IMR-90 (cell line): Measurements from ENCODE around the gene ADARB2. TPM values are rescaled to one million over a fixed set of nuclear protein-coding genes. Genes with fewer than 3 reads are reported as not detected.

ENCODE experiments used
- ATAC-seq: fragments of 200-7000 bp; cut with Tn5 transposase; 2 replicates; pipeline ENCODE4 v1.9.1; 2020; ENCODE audit warnings: low read depth, mild to moderate bottlenecking, moderate library complexity
- BruUV-seq: library from RNA; stranded (reverse); fragments of 400-500 nt; replicated peaks from 2 replicates; lab custom pipeline; 2021; lab: Mats Ljungman, UMichigan
- CTCF ChIA-PET: fragments of 300-600 bp; formaldehyde crosslinking; extraction: SDS; loops from one replicate; lab custom pipeline; 2021; ENCODE audit warnings: antibody characterized with exemption; lab: Yijun Ruan, JAX
- POLR2A ChIA-PET: fragments of 300-600 bp; sonication (Branson Sonifier 250); formaldehyde crosslinking; loops from one replicate; lab custom pipeline; 2022; ENCODE audit warnings: antibody characterized with exemption; ENCODE audit not compliant: unreplicated experiment; lab: Charles Lee
- DNase-seq: peaks from one replicate; pipeline ENCODE4 v3.0.0; 2013
- H2AFZ ChIP-seq: replicated peaks from 2 replicates; pipeline ENCODE3; 2013; ENCODE audit warnings: low read length, mild to moderate bottlenecking; ENCODE audit not compliant: poor library complexity
- H2AK5ac ChIP-seq: 2 replicates; pipeline ENCODE4 v1.6.1; 2013; ENCODE audit warnings: low read depth, low read length, inconsistent platforms
- H2AK9ac ChIP-seq: replicated peaks from 2 replicates; pipeline ENCODE3; 2013; ENCODE audit warnings: mild to moderate bottlenecking, low read depth, low read length, moderate library complexity; ENCODE audit not compliant: poor library complexity
- H2BK120ac ChIP-seq: 2 replicates; pipeline ENCODE4 v1.6.1; 2013; ENCODE audit warnings: low read depth, low read length, inconsistent platforms
- H2BK15ac ChIP-seq: 3 replicates; pipeline ENCODE4 v1.6.1; 2013; ENCODE audit warnings: low read depth, low read length, inconsistent platforms
- H2BK20ac ChIP-seq: 2 replicates; pipeline ENCODE4 v1.6.1; 2013; ENCODE audit warnings: low read depth, mild to moderate bottlenecking, inconsistent platforms, low read length, moderate library complexity
- H2BK5ac ChIP-seq: 2 replicates; pipeline ENCODE4 v1.6.1; 2013; ENCODE audit warnings: mild to moderate bottlenecking, low read depth, low read length, inconsistent platforms; ENCODE audit not compliant: poor library complexity, severe bottlenecking
- H3K14ac ChIP-seq: replicated peaks from 2 replicates; pipeline ENCODE4 v1.6.1; 2013; ENCODE audit warnings: low read depth, low read length, inconsistent platforms
- H3K18ac ChIP-seq: 2 replicates; pipeline ENCODE4 v1.6.1; 2013; ENCODE audit warnings: low read depth, low read length, control low read depth
- H3K23ac ChIP-seq: 2 replicates; pipeline ENCODE4 v1.6.1; 2013; ENCODE audit warnings: low read depth, low read length, inconsistent platforms
- H3K27ac ChIP-seq: 2 replicates; pipeline ENCODE4 v1.5.1; 2013; ENCODE audit warnings: mild to moderate bottlenecking, control low read depth, low read length; ENCODE audit not compliant: insufficient read depth
- H3K27me3 ChIP-seq: 2 replicates; pipeline ENCODE4 v1.6.1; 2013; ENCODE audit warnings: low read length; ENCODE audit not compliant: control insufficient read depth, insufficient read depth
- H3K36me3 ChIP-seq: 2 replicates; pipeline ENCODE4 v1.6.1; 2013; ENCODE audit warnings: low read length, mixed read lengths; ENCODE audit not compliant: control insufficient read depth, insufficient read depth
- H3K4ac ChIP-seq: 2 replicates; pipeline ENCODE4 v1.6.1; 2013; ENCODE audit warnings: low read depth, low read length, inconsistent platforms
- H3K4me1 ChIP-seq: 2 replicates; pipeline ENCODE4 v1.6.1; 2013; ENCODE audit warnings: low read length, mixed read lengths; ENCODE audit not compliant: control insufficient read depth, insufficient read depth
- H3K4me2 ChIP-seq: 2 replicates; pipeline ENCODE4 v1.6.1; 2013; ENCODE audit warnings: low read depth, mild to moderate bottlenecking, control low read depth, low read length, moderate library complexity
- H3K4me3 ChIP-seq: 2 replicates; pipeline ENCODE4 v1.5.1; 2013; ENCODE audit warnings: low read depth, mild to moderate bottlenecking, control low read depth, low read length, moderate library complexity; ENCODE audit not compliant: insufficient read depth
- H3K56ac ChIP-seq: 2 replicates; pipeline ENCODE4 v1.6.1; 2013; ENCODE audit warnings: low read length, inconsistent platforms; ENCODE audit not compliant: insufficient read depth; ENCODE audit errors: extremely low read depth
- H3K79me1 ChIP-seq, 2 experiments: 2 replicates each; pipeline ENCODE4 v1.6.1; 2013; ENCODE audit warnings: low read length in 2 of 2, inconsistent platforms in 1 of 2, low read depth in 1 of 2
- H3K9ac ChIP-seq: 2 replicates; pipeline ENCODE4 v1.6.1; 2013; ENCODE audit warnings: low read depth, low read length, control low read depth
- H3K9me1 ChIP-seq: 2 replicates; pipeline ENCODE4 v1.6.1; 2013; ENCODE audit warnings: low read length, inconsistent platforms; ENCODE audit not compliant: insufficient read depth
- H3K9me3 ChIP-seq: 2 replicates; pipeline ENCODE4 v1.6.1; 2013; ENCODE audit warnings: low read length; ENCODE audit not compliant: control insufficient read depth, insufficient read depth
- H4K20me1 ChIP-seq: 2 replicates; pipeline ENCODE4 v1.6.1; 2013; ENCODE audit warnings: low read length, inconsistent platforms; ENCODE audit not compliant: insufficient read depth
- H4K5ac ChIP-seq: 2 replicates; pipeline ENCODE4 v1.6.1; 2013; ENCODE audit warnings: mild to moderate bottlenecking, low read depth, low read length, control low read depth
- H4K8ac ChIP-seq, 2 experiments: 2 replicates each; pipeline ENCODE4 v1.6.1; 2013; ENCODE audit warnings: low read depth in 2 of 2, low read length in 2 of 2, control low read depth in 1 of 2, inconsistent platforms in 1 of 2
- H4K91ac ChIP-seq: 2 replicates; pipeline ENCODE4 v1.6.1; 2013; ENCODE audit warnings: low read depth, low read length, inconsistent platforms; ENCODE audit not compliant: insufficient read depth
- BHLHE40 ChIP-seq: fragments of 150-350 bp; IDR thresholded peaks from 2 replicates; pipeline ENCODE4 v1.6.1; 2016; ENCODE audit warnings: mild to moderate bottlenecking, low read depth, low read length
- CEBPB ChIP-seq: IDR thresholded peaks from 2 replicates; pipeline ENCODE4 v1.6.1; 2012; ENCODE audit warnings: low read depth, low read length, improper control_type of control experiment
- CHD1 ChIP-seq: IDR thresholded peaks from 2 replicates; pipeline ENCODE4 v1.6.1; 2012; ENCODE audit warnings: low read depth, low read length, improper control_type of control experiment
- CTCF ChIP-seq: conservative IDR thresholded peaks from 2 replicates; pipeline ENCODE4 v1.5.1; 2012; ENCODE audit warnings: mild to moderate bottlenecking, low read depth, low read length, improper control_type of control experiment
- MAFK ChIP-seq: IDR thresholded peaks from 2 replicates; pipeline ENCODE4 v1.6.1; 2012; ENCODE audit warnings: low read depth, low read length, improper control_type of control experiment
- NFE2L2 ChIP-seq: fragments of 150-350 bp; IDR thresholded peaks from 2 replicates; pipeline ENCODE4 v1.6.1; 2016; ENCODE audit warnings: low read depth, mild to moderate bottlenecking, low read length
- RFX5 ChIP-seq: IDR thresholded peaks from 2 replicates; pipeline ENCODE4 v1.8.0; 2012; ENCODE audit warnings: low read depth, mild to moderate bottlenecking, low read length, moderate library complexity
- SMC3 ChIP-seq: fragments of 150-350 bp; IDR thresholded peaks from 2 replicates; pipeline ENCODE4 v1.6.1; 2016; ENCODE audit warnings: low read depth, mild to moderate bottlenecking, antibody characterized with exemption, low read length, moderate library complexity
- USF2 ChIP-seq: fragments of 150-350 bp; IDR thresholded peaks from 2 replicates; pipeline ENCODE4 v1.6.1; 2017; ENCODE audit warnings: mild to moderate bottlenecking, antibody characterized with exemption, low read length, low read depth
- WGBS, 2 experiments: methylation state at CpG; one replicate each; pipeline versions ENCODE4 v1.1.5 to v1.1.7; 2013; ENCODE audit warnings: missing lambda C conversion rate in 2 of 2; ENCODE audit not compliant: insufficient read length in 1 of 2; ENCODE audit errors: extremely low coverage in 2 of 2; 5-methylcytosine and 5-hydroxymethylcytosine counted together
- dilution Hi-C: fragments of 300-500 bp; cut with HindIII; formaldehyde crosslinking; loops from one replicate; pipeline ENCODE4 v1.14.3; 2018; ENCODE audit warnings: low sequenced_read_pairs; ENCODE audit not compliant: unreplicated experiment
- in situ Hi-C: fragments of 300-500 bp; cut with MboI; formaldehyde crosslinking; loops from 3 replicates; pipeline ENCODE4 v1.14.3; 2019; ENCODE audit warnings: low sequenced_read_pairs, inconsistent platforms, mixed read lengths
- intact Hi-C: fragments of 100-400 bp; cut with micrococcal nuclease; formaldehyde crosslinking; loops from 2 replicates; pipeline ENCODE4 v1.10.0; 2022
- polyA plus RNA-seq, 3 experiments: library from polyadenylated mRNA; depleted of rRNA; stranded (reverse); fragments of >200 nt; gene quantifications; 2 replicates each; pipeline ENCODE4 v1.2.3, GENCODE V29; 2012; ENCODE audit warnings: low replicate concordance in 1 of 3
- total RNA-seq: library from RNA; depleted of rRNA; stranded (reverse); fragments of >200 nt; gene quantifications from 2 replicates; pipeline ENCODE4 v1.2.3, GENCODE V29; 2012

Gene ADARB2
- total and polyA plus RNA-seq, 2 of the 4 experiments (the other 2 are of a cell fraction), result not detected

- TF ChIP-seq CTCF, result no peak
Observed at GRCh38 chr10:1605999-1606940, 131.1 kb downstream of the ADARB2 start (continued).

- no peak overlapping the region for H3K4ac ChIP-seq
- no peak for TF ChIP-seq SMC3
- no peak for TF ChIP-seq MAFK
- TF ChIP-seq CHD1, result no peak
- TF ChIP-seq USF2, result no peak
- TF ChIP-seq BHLHE40, result no peak
- TF ChIP-seq CEBPB, result no peak
- TF ChIP-seq CTCF, result no peak
- TF ChIP-seq RFX5, result no peak
- TF ChIP-seq NFE2L2, result no peak
- H4K5ac ChIP-seq, result no peak overlapping the region
- no peak overlapping the region for H4K8ac ChIP-seq
- H2BK5ac ChIP-seq, result no peak overlapping the region
- no peak overlapping the region for H3K4me2 ChIP-seq
- ChIA-PET CTCF (no interaction called here), POLR2A (no interaction called here)
- H3K9ac ChIP-seq, result no peak overlapping the region
- DNase-seq (no peak), ATAC-seq (no peak)
- no peak overlapping the region for H3K18ac ChIP-seq
- intact Hi-C loops, result no loop called here
- no peak overlapping the region for H3K27ac ChIP-seq
- H3K4me3 ChIP-seq, result no peak overlapping the region
- H3K9me1 ChIP-seq, result no peaks in the 10 kb centered on the region
- 40% methylated on average over 4 of the region's 5 CpGs; no CpG with 5 or more reads in 1 of the 2 experiments for WGBS, 2 experiments
- no peak overlapping the region for H2AK5ac ChIP-seq
- H3K4me1 ChIP-seq, result no peaks in the 10 kb centered on the region
- H2BK15ac ChIP-seq, result no peak overlapping the region
- H3K79me1 ChIP-seq, result no peaks in the 10 kb centered on the region
- in situ Hi-C loops, result no loop called here
- H3K27me3 ChIP-seq, result no peaks in the 10 kb centered on the region
- H3K23ac ChIP-seq, result no peak overlapping the region
- H2AFZ ChIP-seq, result no peak overlapping the region
- no peak overlapping the region for H2BK20ac ChIP-seq
- no peaks in the 10 kb centered on the region for H3K36me3 ChIP-seq
- no TSS peak for BruUV-seq
- no peak overlapping the region for H4K91ac ChIP-seq
- peaks cover 47% of the 10 kb centered on the region for H3K9me3 ChIP-seq
- H2AK9ac ChIP-seq, result no peak overlapping the region
- no peaks in the 10 kb centered on the region for H4K20me1 ChIP-seq
- no peak overlapping the region for H3K56ac ChIP-seq
- H3K14ac ChIP-seq, result no peak overlapping the region
- H2BK120ac ChIP-seq, result no peak overlapping the region
- dilution Hi-C loops, result no loop called here
Observed at GRCh38 chr10:1605121-1605520, 132.2 kb downstream of the ADARB2 start.
